GM23338 (cell line): Measurements from ENCODE around the gene ZBTB7A. TPM values are rescaled to one million over a fixed set of nuclear protein-coding genes. Genes with fewer than 3 reads are reported as not detected.

ENCODE experiments used
- ATAC-seq: fragments of 200-7000 bp; cut with Tn5 transposase; 3 replicates; pipeline ENCODE4 v1.9.1; 2020
- DNase-seq: peaks from one replicate; pipeline ENCODE4 v3.0.0-alpha.2; 2015; ENCODE audit warnings: low spot score
- H2AFZ ChIP-seq: fragments of 200-600 bp; sonication (generic); 2 replicates; pipeline ENCODE4 v1.8.0; 2016; ENCODE audit warnings: antibody characterized with exemption, mild to moderate bottlenecking, moderate library complexity
- H3F3A ChIP-seq: fragments of 200-600 bp; sonication (generic); replicated peaks from 2 replicates; pipeline ENCODE4 v1.8.0; 2017; ENCODE audit warnings: antibody characterized with exemption, mixed run types, low read depth
- H3K27ac ChIP-seq: fragments of 200-600 bp; sonication (generic); 2 replicates; pipeline ENCODE4 v1.6.1; 2016; ENCODE audit warnings: low read depth
- H3K27me3 ChIP-seq: fragments of 200-600 bp; sonication (generic); 2 replicates; pipeline ENCODE4 v1.8.0; 2016; ENCODE audit warnings: mild to moderate bottlenecking, mixed run types, moderate library complexity; ENCODE audit not compliant: insufficient read depth
- H3K36me3 ChIP-seq: fragments of 200-600 bp; sonication (generic); 2 replicates; pipeline ENCODE4 v1.8.0; 2016; ENCODE audit warnings: mild to moderate bottlenecking; ENCODE audit not compliant: insufficient read depth
- H3K4me1 ChIP-seq: fragments of 200-600 bp; sonication (generic); 2 replicates; pipeline ENCODE4 v1.8.0; 2016; ENCODE audit warnings: mild to moderate bottlenecking, moderate library complexity; ENCODE audit not compliant: insufficient read depth
- H3K4me2 ChIP-seq: fragments of 200-600 bp; sonication (generic); 2 replicates; pipeline ENCODE4 v1.7.1; 2017; ENCODE audit warnings: mixed run types
- H3K4me3 ChIP-seq: fragments of 200-600 bp; sonication (generic); 2 replicates; pipeline ENCODE4 v1.6.1; 2016; ENCODE audit warnings: mixed run types
- H3K79me2 ChIP-seq: fragments of 200-600 bp; sonication (generic); replicated peaks from 2 replicates; pipeline ENCODE4 v1.8.0; 2017; ENCODE audit warnings: mild to moderate bottlenecking; ENCODE audit not compliant: insufficient read depth
- H3K9me2 ChIP-seq: fragments of 200-600 bp; sonication (generic); 2 replicates; pipeline ENCODE4 v1.8.0; 2017; ENCODE audit not compliant: insufficient read depth
- H4K20me1 ChIP-seq: fragments of 200-600 bp; sonication (generic); replicated peaks from 2 replicates; pipeline ENCODE4 v1.8.0; 2017; ENCODE audit warnings: mild to moderate bottlenecking; ENCODE audit not compliant: insufficient read depth
- H3K27ac Mint-ChIP-seq: 2 replicates; pipeline ENCODE4 v1.8.0; 2020; ENCODE audit warnings: inconsistent platforms, mild to moderate bottlenecking, moderate library complexity, mixed read lengths
- H3K27me3 Mint-ChIP-seq: 3 replicates; pipeline ENCODE4 v1.8.0; 2022; ENCODE audit warnings: low read depth, mild to moderate bottlenecking, moderate library complexity, mixed read lengths, inconsistent platforms; ENCODE audit not compliant: insufficient read depth, poor library complexity
- H3K36me3 Mint-ChIP-seq: 3 replicates; pipeline ENCODE4 v1.8.0; 2021; ENCODE audit warnings: low read depth, mild to moderate bottlenecking, inconsistent platforms, moderate library complexity, mixed read lengths
- H3K4me1 Mint-ChIP-seq: 3 replicates; pipeline ENCODE4 v1.8.0; 2020; ENCODE audit warnings: mild to moderate bottlenecking, inconsistent platforms, mixed read lengths
- H3K4me3 Mint-ChIP-seq: 3 replicates; pipeline ENCODE4 v1.8.0; 2021; ENCODE audit warnings: moderate library complexity, mild to moderate bottlenecking, inconsistent platforms, mixed read lengths
- H3K9me3 Mint-ChIP-seq: 3 replicates; pipeline ENCODE4 v1.8.0; 2020; ENCODE audit warnings: moderate library complexity, mild to moderate bottlenecking, inconsistent platforms, mixed read lengths
- CREB1 ChIP-seq: fragments of 250-450 bp; sonication (Bioruptor Pico); IDR thresholded peaks from 2 replicates; pipeline ENCODE4 v1.5.0; 2020; ENCODE audit warnings: low read depth, mild to moderate bottlenecking, moderate library complexity
- EZH2 ChIP-seq: fragments of 200-600 bp; sonication (generic); IDR thresholded peaks from one replicate; pipeline ENCODE4 v1.8.0; 2017; ENCODE audit warnings: antibody characterized with exemption, mild to moderate bottlenecking, low read depth; ENCODE audit not compliant: unreplicated experiment
- EZH2phosphoT487 ChIP-seq: fragments of 200-600 bp; sonication (generic); IDR thresholded peaks from one replicate; pipeline ENCODE4 v1.8.1; 2018; ENCODE audit warnings: antibody characterized with exemption; ENCODE audit not compliant: unreplicated experiment
- JUNB ChIP-seq: IDR thresholded peaks from one replicate; pipeline ENCODE4 v1.6.1; 2016; ENCODE audit warnings: antibody characterized with exemption; ENCODE audit not compliant: unreplicated experiment
- NANOG ChIP-seq: IDR thresholded peaks from 2 replicates; pipeline ENCODE4 v1.6.1; 2016; ENCODE audit warnings: antibody characterized with exemption, borderline replicate concordance
- POLR2AphosphoS5 ChIP-seq: IDR thresholded peaks from 2 replicates; pipeline ENCODE4 v1.6.1; 2016; ENCODE audit warnings: antibody characterized with exemption, low read depth
- ZNF462 ChIP-seq: fragments of 250-450 bp; sonication (Bioruptor Pico); IDR thresholded peaks from 2 replicates; pipeline ENCODE4 v1.5.0; 2020; ENCODE audit warnings: mild to moderate bottlenecking, moderate library complexity
- polyA plus RNA-seq: library from polyadenylated mRNA; unstranded; fragments of >200 nt; fragmentation: Nextera tagmentation; extraction: Ambion mirVana; gene quantifications from 2 replicates; pipeline ENCODE4 v1.2.1, GENCODE V29; 2016
- total RNA-seq: library from RNA; depleted of rRNA; stranded (reverse); fragments of >200 nt; shearing (Covaris generic); gene quantifications from 2 replicates; pipeline ENCODE4 v1.2.3, GENCODE V29; 2014
- TF ChIP-seq, protein P1 (sequence below), 2 experiments: fragments of 200-600 bp in 1 of 2; sonication (generic) in 1 of 2; conservative IDR thresholded peaks; 2 replicates each; pipeline versions ENCODE4 v1.5.1 to v1.6.1; 2016 to 2017; ENCODE audit warnings: antibody characterized with exemption in 2 of 2, low read depth in 2 of 2, mild to moderate bottlenecking in 2 of 2, moderate library complexity in 1 of 2
- TF ChIP-seq, protein P2 (sequence below): IDR thresholded peaks from one replicate; pipeline ENCODE4 v1.6.1; 2018; ENCODE audit warnings: antibody characterized with exemption; ENCODE audit not compliant: unreplicated experiment

Gene ZBTB7A
- total and polyA plus RNA-seq, 2 experiments from 2014 or later, result 9.5 to 35.0 TPM

DNA sequence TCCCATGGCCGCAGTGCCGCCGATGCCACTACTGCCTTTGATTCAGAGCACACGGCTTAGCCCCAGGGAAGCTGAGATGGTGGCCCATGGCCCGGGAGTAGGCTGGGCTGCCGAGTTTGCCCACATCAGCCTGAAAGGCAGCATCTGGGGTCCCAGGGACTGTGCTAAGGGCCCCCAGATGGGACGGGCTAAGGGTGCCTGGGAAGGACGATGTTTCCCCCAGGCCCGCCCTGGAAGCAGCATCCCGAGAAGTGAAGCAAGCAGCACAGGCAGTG, 34.7 kb upstream of the ZBTB7A start:
- ATAC-seq, result no peak
- TF ChIP-seq CREB1 (CRISPR knock-in tag) (no peak), POLR2AphosphoS5 (no peak), NANOG (no peak), JUNB (no peak), ZNF462 (CRISPR knock-in tag) (no peak), EZH2 (no peak), EZH2phosphoT487 (no peak)
- TF ChIP-seq, protein P1, sequence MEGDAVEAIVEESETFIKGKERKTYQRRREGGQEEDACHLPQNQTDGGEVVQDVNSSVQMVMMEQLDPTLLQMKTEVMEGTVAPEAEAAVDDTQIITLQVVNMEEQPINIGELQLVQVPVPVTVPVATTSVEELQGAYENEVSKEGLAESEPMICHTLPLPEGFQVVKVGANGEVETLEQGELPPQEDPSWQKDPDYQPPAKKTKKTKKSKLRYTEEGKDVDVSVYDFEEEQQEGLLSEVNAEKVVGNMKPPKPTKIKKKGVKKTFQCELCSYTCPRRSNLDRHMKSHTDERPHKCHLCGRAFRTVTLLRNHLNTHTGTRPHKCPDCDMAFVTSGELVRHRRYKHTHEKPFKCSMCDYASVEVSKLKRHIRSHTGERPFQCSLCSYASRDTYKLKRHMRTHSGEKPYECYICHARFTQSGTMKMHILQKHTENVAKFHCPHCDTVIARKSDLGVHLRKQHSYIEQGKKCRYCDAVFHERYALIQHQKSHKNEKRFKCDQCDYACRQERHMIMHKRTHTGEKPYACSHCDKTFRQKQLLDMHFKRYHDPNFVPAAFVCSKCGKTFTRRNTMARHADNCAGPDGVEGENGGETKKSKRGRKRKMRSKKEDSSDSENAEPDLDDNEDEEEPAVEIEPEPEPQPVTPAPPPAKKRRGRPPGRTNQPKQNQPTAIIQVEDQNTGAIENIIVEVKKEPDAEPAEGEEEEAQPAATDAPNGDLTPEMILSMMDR (conservative IDR thresholded peaks at IDR 0.05; ENCODE audit: low read depth in 2 of 2), result no peak
- TF ChIP-seq, protein P2, sequence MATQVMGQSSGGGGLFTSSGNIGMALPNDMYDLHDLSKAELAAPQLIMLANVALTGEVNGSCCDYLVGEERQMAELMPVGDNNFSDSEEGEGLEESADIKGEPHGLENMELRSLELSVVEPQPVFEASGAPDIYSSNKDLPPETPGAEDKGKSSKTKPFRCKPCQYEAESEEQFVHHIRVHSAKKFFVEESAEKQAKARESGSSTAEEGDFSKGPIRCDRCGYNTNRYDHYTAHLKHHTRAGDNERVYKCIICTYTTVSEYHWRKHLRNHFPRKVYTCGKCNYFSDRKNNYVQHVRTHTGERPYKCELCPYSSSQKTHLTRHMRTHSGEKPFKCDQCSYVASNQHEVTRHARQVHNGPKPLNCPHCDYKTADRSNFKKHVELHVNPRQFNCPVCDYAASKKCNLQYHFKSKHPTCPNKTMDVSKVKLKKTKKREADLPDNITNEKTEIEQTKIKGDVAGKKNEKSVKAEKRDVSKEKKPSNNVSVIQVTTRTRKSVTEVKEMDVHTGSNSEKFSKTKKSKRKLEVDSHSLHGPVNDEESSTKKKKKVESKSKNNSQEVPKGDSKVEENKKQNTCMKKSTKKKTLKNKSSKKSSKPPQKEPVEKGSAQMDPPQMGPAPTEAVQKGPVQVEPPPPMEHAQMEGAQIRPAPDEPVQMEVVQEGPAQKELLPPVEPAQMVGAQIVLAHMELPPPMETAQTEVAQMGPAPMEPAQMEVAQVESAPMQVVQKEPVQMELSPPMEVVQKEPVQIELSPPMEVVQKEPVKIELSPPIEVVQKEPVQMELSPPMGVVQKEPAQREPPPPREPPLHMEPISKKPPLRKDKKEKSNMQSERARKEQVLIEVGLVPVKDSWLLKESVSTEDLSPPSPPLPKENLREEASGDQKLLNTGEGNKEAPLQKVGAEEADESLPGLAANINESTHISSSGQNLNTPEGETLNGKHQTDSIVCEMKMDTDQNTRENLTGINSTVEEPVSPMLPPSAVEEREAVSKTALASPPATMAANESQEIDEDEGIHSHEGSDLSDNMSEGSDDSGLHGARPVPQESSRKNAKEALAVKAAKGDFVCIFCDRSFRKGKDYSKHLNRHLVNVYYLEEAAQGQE, result no peak
- Histone ChIP-seq H3K79me2 (no peaks in the 10 kb centered on the region), H3K9me2 (no peaks in the 10 kb centered on the region), H3K4me3 (no peak overlapping the region), H3K27me3 (no peaks in the 10 kb centered on the region), H3F3A (0 out of 2 replicates have a peak, but pooled peaks cover 4% of the 10 kb centered on the region), H3K27ac (no peak overlapping the region), H2AFZ (no peak overlapping the region), H3K36me3 (0 out of 2 replicates have a peak, but pooled peaks cover 7% of the 10 kb centered on the region), H3K4me2 (no peak overlapping the region), H4K20me1 (no peaks in the 10 kb centered on the region; the same call in 1 of the 2 replicates), H3K4me1 (no peaks in the 10 kb centered on the region)
- no peak overlapping the region for H3K4me3 Mint-ChIP-seq
- H3K9me3 Mint-ChIP-seq, result no peaks in the 10 kb centered on the region
- H3K36me3 Mint-ChIP-seq, result peaks cover 62% of the 10 kb centered on the region
- peaks cover 4% of the 10 kb centered on the region for H3K27me3 Mint-ChIP-seq
- H3K4me1 Mint-ChIP-seq, result no peaks in the 10 kb centered on the region
- no peak for DNase-seq
- no peak overlapping the region for H3K27ac Mint-ChIP-seq
